Caco-2 (cell line): ENCODE data around the gene APAF1. TPM values are rescaled to one million over a fixed set of nuclear protein-coding genes. Genes with fewer than 3 reads are reported as not detected.

ENCODE experiments used
- BruUV-seq: library from RNA; stranded (reverse); fragments of 400-500 nt; replicated peaks from 2 replicates; lab custom pipeline; 2021; lab: Mats Ljungman, UMichigan
- CTCF ChIA-PET: fragments of 300-600 bp; sonication (Branson Sonifier 250); formaldehyde crosslinking; loops from one replicate; lab custom pipeline; 2022; ENCODE audit warnings: antibody characterized with exemption; lab: Charles Lee
- POLR2A ChIA-PET: fragments of 300-600 bp; sonication (Branson Sonifier 250); formaldehyde crosslinking; loops from one replicate; lab custom pipeline; 2022; ENCODE audit warnings: antibody characterized with exemption; lab: Charles Lee
- DNase-seq, 2 experiments: peaks; one replicate each; pipeline versions ENCODE4 v3.0.0 to v3.0.0-alpha.2; 2020 to 2022
- H3K27me3 ChIP-seq: replicated peaks from 2 replicates; pipeline ENCODE4 v1.6.0; 2011; ENCODE audit warnings: low read length; ENCODE audit not compliant: control insufficient read depth, insufficient read depth
- H3K36me3 ChIP-seq: 2 replicates; pipeline ENCODE4 v1.5.1; 2011; ENCODE audit warnings: low read length; ENCODE audit not compliant: control insufficient read depth, insufficient read depth
- H3K4me1 ChIP-seq: fragments of 250-450 bp; sonication (Bioruptor Pico); 2 replicates; pipeline ENCODE4 v1.5.1; 2020; ENCODE audit warnings: mild to moderate bottlenecking
- H3K4me3 ChIP-seq: 2 replicates; pipeline ENCODE4 v1.5.1; 2011; ENCODE audit warnings: low read depth, mild to moderate bottlenecking, control low read depth, low read length
- H3K9me3 ChIP-seq: fragments of 250-450 bp; sonication (Bioruptor Pico); 2 replicates; pipeline ENCODE4 v1.5.1; 2020; ENCODE audit warnings: mild to moderate bottlenecking, moderate library complexity
- H3K27ac Mint-ChIP-seq: one replicate; pipeline ENCODE4 v1.8.0; 2022; ENCODE audit warnings: mixed read lengths; ENCODE audit not compliant: unreplicated experiment
- H3K27me3 Mint-ChIP-seq: one replicate; pipeline ENCODE4 v1.8.0; 2022; ENCODE audit warnings: mixed read lengths; ENCODE audit not compliant: insufficient read depth, unreplicated experiment
- H3K36me3 Mint-ChIP-seq: one replicate; pipeline ENCODE4 v1.8.0; 2022; ENCODE audit warnings: mild to moderate bottlenecking, mixed read lengths; ENCODE audit not compliant: insufficient read depth, unreplicated experiment
- H3K4me1 Mint-ChIP-seq: one replicate; pipeline ENCODE4 v1.8.0; 2022; ENCODE audit warnings: low read depth, mixed read lengths; ENCODE audit not compliant: unreplicated experiment
- H3K4me3 Mint-ChIP-seq: one replicate; pipeline ENCODE4 v1.8.0; 2022; ENCODE audit warnings: mild to moderate bottlenecking, moderate library complexity, mixed read lengths; ENCODE audit not compliant: unreplicated experiment
- H3K9me3 Mint-ChIP-seq: one replicate; pipeline ENCODE4 v1.8.0; 2022; ENCODE audit warnings: mixed read lengths; ENCODE audit not compliant: unreplicated experiment
- intact Hi-C: fragments of 100-400 bp; cut with micrococcal nuclease; formaldehyde crosslinking; loops from one replicate; pipeline ENCODE4 v1.10.0; 2022; ENCODE audit not compliant: unreplicated experiment
- total RNA-seq: library from RNA; stranded (reverse); gene quantifications from 2 replicates; pipeline ENCODE4 v1.2.3, GENCODE V29; 2022
- TF ChIP-seq, protein P1 (sequence below), 2 experiments: fragments of 200-600 bp in 1 of 2; IDR thresholded peaks; 1 replicate in 1 of 2; 2 replicates in 1 of 2; pipeline versions ENCODE4 v1.5.1 to v1.8.0; 2011 to 2022; ENCODE audit warnings: antibody characterized with exemption in 1 of 2, control low read depth in 1 of 2, inconsistent platforms in 1 of 2, low read depth in 1 of 2, low read length in 1 of 2, mild to moderate bottlenecking in 1 of 2, moderate library complexity in 1 of 2; ENCODE audit not compliant: insufficient read depth in 1 of 2, severe bottlenecking in 1 of 2, unreplicated experiment in 1 of 2

Gene APAF1
- total RNA-seq, 1 experiment from 2014 or later: 13.4 TPM

DNA sequence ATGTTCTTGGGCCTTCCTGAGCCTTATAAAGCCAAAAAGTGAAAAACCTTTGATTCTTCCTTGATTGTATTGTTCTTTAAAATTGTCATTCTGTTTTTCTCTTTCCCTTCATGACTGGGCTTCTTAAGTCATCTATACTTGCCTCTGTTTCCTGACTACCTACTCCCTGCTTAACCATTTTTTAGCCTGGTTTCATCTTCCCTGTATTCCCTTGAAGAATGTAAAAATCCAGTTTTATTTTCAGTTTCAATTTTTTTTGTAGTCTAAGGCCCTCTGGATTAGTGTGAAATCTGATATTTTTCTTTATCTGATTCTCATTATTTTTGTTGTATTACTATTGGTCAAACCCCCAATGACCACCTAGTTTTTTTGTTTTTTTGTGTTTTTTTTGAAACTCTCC, 46.3 kb downstream of the APAF1 start:
- Mint-ChIP-seq H3K9me3 (no peaks in the 10 kb centered on the region), H3K4me1 (no peaks in the 10 kb centered on the region), H3K27me3 (no peaks in the 10 kb centered on the region), H3K4me3 (no peak overlapping the region), H3K27ac (no peak overlapping the region), H3K36me3 (no peaks in the 10 kb centered on the region)
- CTCF ChIA-PET: no interaction called here
- TF ChIP-seq, protein P1, sequence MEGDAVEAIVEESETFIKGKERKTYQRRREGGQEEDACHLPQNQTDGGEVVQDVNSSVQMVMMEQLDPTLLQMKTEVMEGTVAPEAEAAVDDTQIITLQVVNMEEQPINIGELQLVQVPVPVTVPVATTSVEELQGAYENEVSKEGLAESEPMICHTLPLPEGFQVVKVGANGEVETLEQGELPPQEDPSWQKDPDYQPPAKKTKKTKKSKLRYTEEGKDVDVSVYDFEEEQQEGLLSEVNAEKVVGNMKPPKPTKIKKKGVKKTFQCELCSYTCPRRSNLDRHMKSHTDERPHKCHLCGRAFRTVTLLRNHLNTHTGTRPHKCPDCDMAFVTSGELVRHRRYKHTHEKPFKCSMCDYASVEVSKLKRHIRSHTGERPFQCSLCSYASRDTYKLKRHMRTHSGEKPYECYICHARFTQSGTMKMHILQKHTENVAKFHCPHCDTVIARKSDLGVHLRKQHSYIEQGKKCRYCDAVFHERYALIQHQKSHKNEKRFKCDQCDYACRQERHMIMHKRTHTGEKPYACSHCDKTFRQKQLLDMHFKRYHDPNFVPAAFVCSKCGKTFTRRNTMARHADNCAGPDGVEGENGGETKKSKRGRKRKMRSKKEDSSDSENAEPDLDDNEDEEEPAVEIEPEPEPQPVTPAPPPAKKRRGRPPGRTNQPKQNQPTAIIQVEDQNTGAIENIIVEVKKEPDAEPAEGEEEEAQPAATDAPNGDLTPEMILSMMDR (IDR thresholded peaks at IDR 0.05; ENCODE audit: insufficient read depth in 1 of 2, low read depth in 1 of 2, low read length in 1 of 2, severe bottlenecking in 1 of 2, unreplicated experiment in 1 of 2): no peak
- Histone ChIP-seq H3K36me3 (no peaks in the 10 kb centered on the region), H3K9me3 (no peaks in the 10 kb centered on the region), H3K4me1 (no peaks in the 10 kb centered on the region), H3K27me3 (no peaks in the 10 kb centered on the region), H3K4me3 (no peak overlapping the region)
- no TSS peak for BruUV-seq
- DNase-seq: no peak
- POLR2A ChIA-PET: no interaction called here
- intact Hi-C loops: no loop called here

DNA sequence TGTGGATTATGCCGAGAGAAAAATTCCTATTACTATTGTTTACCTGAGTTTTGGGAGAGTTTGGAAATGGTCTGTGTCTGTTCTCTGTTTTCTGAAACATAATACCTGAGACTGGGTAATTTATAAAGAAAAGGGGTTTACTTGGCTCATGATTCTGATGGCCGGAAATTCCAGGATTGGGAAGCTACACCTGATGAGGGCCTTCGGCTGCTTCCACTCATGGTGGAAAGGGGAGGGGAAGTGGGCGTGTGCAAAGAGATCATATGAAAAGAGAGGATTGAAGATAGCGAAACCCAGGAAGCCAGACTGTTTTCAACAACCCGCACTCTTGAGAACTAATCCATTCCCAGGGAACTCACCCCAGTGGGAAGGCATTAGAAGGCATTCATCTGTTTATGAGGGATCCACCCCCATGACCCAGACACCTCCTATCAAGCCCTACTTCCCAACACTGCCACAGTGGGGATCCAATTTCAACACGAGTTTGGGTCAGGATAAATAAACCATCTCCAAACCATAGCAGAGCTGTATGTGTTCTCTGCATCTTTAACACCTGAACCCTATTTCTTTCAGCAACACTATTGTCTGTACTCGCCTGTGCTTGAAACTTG, 51.1 kb downstream of the APAF1 start:
- Histone ChIP-seq H3K27me3 (no peaks in the 10 kb centered on the region), H3K9me3 (no peaks in the 10 kb centered on the region), H3K36me3 (no peaks in the 10 kb centered on the region), H3K4me3 (no peak overlapping the region), H3K4me1 (no peaks in the 10 kb centered on the region)
- H3K27ac Mint-ChIP-seq: no peak overlapping the region
- DNase-seq: no peak
- no TSS peak for BruUV-seq
- TF ChIP-seq, protein P1 (IDR thresholded peaks at IDR 0.05; ENCODE audit: insufficient read depth in 1 of 2, low read depth in 1 of 2, low read length in 1 of 2, severe bottlenecking in 1 of 2, unreplicated experiment in 1 of 2): no peak
- no peaks in the 10 kb centered on the region for H3K36me3 Mint-ChIP-seq
- ChIA-PET POLR2A (no interaction called here), CTCF (no interaction called here)
- H3K4me1 Mint-ChIP-seq: no peaks in the 10 kb centered on the region
- H3K4me3 Mint-ChIP-seq: no peak overlapping the region
- no peaks in the 10 kb centered on the region for H3K9me3 Mint-ChIP-seq
- no peaks in the 10 kb centered on the region for H3K27me3 Mint-ChIP-seq
- intact Hi-C loops: no loop called here

DNA sequence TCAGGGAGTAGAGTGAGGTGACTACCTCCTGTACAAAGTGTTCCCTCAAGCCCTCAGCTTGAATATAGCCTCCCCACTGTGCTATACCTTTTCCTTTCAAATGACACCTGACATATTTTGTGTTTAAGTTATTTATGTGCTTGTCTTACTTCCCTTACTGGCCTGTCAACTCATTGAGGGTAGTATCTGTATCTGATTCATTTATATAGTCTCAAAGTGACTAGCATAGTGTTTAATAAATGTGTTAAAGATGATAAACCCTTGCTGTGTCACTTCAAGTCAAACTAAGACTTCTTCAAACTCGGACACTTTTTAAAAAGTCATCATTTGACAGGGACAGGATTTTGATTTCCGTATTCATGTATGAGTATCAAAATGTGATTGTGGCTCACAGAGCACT, 52.1 kb downstream of the APAF1 start:
- Mint-ChIP-seq H3K27ac (no peak overlapping the region), H3K27me3 (no peaks in the 10 kb centered on the region), H3K36me3 (no peaks in the 10 kb centered on the region), H3K4me3 (no peak overlapping the region), H3K4me1 (no peaks in the 10 kb centered on the region), H3K9me3 (no peaks in the 10 kb centered on the region)
- DNase-seq: no peak
- CTCF ChIA-PET: no interaction called here
- POLR2A ChIA-PET: no interaction called here
- TF ChIP-seq, protein P1 (IDR thresholded peaks at IDR 0.05; ENCODE audit: insufficient read depth in 1 of 2, low read depth in 1 of 2, low read length in 1 of 2, severe bottlenecking in 1 of 2, unreplicated experiment in 1 of 2): no peak
- no peaks in the 10 kb centered on the region for H3K4me1 ChIP-seq
- no peak overlapping the region for H3K4me3 ChIP-seq
- intact Hi-C loops: no loop called here
- H3K9me3 ChIP-seq: no peaks in the 10 kb centered on the region
- H3K27me3 ChIP-seq: no peaks in the 10 kb centered on the region
- no TSS peak for BruUV-seq
- H3K36me3 ChIP-seq: no peaks in the 10 kb centered on the region
